Measurements from ENCODE around the gene PNPLA6. TPM values are rescaled to one million over a fixed set of nuclear protein-coding genes. Genes with fewer than 3 reads are reported as not detected.

The PNPLA6 gene
- total RNA-seq, 1 experiment from 2014 or later, result 176 TPM

DNA sequence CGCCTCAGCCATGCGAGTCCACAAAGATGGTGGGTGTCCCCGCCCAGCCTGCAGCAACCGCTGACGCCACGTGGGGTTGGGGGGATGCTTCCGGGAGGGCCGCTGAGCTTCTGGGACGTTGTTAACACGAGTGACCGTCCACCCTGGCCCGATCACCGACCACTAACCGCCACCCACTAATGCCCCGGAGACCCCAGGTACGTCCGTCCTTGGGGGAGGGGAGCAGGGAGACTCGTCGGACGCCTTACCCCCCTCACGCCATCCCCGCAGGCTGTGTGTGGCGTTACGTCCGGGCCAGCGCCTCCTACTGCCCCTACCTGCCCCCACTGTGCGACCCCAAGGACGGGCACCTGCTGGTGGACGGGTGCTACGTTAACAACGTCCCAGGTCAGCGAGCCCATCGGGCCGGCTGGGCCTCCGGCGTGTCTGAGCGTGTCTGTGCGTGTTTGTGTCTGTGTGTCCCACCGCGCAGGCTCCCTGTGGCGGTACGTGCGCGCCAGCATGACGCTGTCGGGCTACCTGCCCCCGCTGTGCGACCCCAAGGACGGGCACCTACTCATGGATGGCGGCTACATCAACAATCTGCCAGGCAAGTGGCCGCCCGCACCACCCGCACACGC, 21.3 kb downstream of the PNPLA6 start:
- intact Hi-C loops (cut with micrococcal nuclease; ENCODE audit: unreplicated experiment), result no loop called here
- no peaks in the 10 kb centered on the region for H3K27me3 ChIP-seq (ENCODE audit: control insufficient read depth, insufficient read depth, low read length)
- H3K27ac ChIP-seq (ENCODE audit: low read length), result no peak overlapping the region
- in situ Hi-C loops (cut with HindIII; ENCODE audit: low pct_unique_long_range_greater_than_20kb, low sequenced_read_pairs), result no loop called here
- ChIA-PET CTCF (no interaction called here), POLR2A (no interaction called here)
- no peak overlapping the region for H3K4me3 ChIP-seq (ENCODE audit: low read depth in 2 of 2, low read length in 2 of 2)
- TF ChIP-seq, protein P1, sequence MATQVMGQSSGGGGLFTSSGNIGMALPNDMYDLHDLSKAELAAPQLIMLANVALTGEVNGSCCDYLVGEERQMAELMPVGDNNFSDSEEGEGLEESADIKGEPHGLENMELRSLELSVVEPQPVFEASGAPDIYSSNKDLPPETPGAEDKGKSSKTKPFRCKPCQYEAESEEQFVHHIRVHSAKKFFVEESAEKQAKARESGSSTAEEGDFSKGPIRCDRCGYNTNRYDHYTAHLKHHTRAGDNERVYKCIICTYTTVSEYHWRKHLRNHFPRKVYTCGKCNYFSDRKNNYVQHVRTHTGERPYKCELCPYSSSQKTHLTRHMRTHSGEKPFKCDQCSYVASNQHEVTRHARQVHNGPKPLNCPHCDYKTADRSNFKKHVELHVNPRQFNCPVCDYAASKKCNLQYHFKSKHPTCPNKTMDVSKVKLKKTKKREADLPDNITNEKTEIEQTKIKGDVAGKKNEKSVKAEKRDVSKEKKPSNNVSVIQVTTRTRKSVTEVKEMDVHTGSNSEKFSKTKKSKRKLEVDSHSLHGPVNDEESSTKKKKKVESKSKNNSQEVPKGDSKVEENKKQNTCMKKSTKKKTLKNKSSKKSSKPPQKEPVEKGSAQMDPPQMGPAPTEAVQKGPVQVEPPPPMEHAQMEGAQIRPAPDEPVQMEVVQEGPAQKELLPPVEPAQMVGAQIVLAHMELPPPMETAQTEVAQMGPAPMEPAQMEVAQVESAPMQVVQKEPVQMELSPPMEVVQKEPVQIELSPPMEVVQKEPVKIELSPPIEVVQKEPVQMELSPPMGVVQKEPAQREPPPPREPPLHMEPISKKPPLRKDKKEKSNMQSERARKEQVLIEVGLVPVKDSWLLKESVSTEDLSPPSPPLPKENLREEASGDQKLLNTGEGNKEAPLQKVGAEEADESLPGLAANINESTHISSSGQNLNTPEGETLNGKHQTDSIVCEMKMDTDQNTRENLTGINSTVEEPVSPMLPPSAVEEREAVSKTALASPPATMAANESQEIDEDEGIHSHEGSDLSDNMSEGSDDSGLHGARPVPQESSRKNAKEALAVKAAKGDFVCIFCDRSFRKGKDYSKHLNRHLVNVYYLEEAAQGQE (IDR thresholded peaks at IDR 0.05; ENCODE audit: insufficient read depth in 1 of 2, low read depth in 2 of 2, low read length in 1 of 2), result no peak
- TF ChIP-seq SIN3A (IDR thresholded peaks at IDR 0.05; ENCODE audit: borderline replicate concordance, insufficient read depth, low read depth, low read length), result no peak
- TF ChIP-seq TCF7L2 (IDR thresholded peaks at IDR 0.05; ENCODE audit: low read depth, low read length), result no peak
- TF ChIP-seq, protein P2, sequence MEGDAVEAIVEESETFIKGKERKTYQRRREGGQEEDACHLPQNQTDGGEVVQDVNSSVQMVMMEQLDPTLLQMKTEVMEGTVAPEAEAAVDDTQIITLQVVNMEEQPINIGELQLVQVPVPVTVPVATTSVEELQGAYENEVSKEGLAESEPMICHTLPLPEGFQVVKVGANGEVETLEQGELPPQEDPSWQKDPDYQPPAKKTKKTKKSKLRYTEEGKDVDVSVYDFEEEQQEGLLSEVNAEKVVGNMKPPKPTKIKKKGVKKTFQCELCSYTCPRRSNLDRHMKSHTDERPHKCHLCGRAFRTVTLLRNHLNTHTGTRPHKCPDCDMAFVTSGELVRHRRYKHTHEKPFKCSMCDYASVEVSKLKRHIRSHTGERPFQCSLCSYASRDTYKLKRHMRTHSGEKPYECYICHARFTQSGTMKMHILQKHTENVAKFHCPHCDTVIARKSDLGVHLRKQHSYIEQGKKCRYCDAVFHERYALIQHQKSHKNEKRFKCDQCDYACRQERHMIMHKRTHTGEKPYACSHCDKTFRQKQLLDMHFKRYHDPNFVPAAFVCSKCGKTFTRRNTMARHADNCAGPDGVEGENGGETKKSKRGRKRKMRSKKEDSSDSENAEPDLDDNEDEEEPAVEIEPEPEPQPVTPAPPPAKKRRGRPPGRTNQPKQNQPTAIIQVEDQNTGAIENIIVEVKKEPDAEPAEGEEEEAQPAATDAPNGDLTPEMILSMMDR (IDR thresholded peaks at IDR 0.05), result no peak
- no peak for TF ChIP-seq POLR2AphosphoS5 (IDR thresholded peaks at IDR 0.05; ENCODE audit: low read depth, low read length)
- ATAC-seq (no peak), DNase-seq (ENCODE audit: low read depth, low spot score) (no peak)
- no TSS peak for BruUV-seq (replicated peaks)
- H3K36me3 ChIP-seq (ENCODE audit: control insufficient read depth, insufficient read depth, low read length), result no peaks in the 10 kb centered on the region
- H3K9me3 ChIP-seq (ENCODE audit: control insufficient read depth, insufficient read depth, low read depth, low read length), result no peaks in the 10 kb centered on the region
- no peaks in the 10 kb centered on the region for H3K4me1 ChIP-seq (ENCODE audit: control insufficient read depth, insufficient read depth, low read length)

DNA sequence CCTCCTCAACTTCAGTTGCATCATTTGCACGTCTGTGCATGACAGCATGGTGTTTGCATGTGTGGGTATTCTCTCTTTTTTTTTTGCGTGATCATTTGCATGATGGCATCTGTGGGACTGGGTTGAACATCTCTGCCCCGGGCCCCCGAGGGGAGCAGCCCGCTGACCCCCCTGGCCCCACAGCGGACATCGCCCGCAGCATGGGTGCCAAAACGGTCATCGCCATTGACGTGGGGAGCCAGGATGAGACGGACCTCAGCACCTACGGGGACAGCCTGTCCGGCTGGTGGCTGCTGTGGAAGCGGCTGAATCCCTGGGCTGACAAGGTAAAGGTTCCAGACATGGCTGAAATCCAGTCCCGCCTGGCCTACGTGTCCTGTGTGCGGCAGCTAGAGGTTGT, 23.1 kb downstream of the PNPLA6 start:
- BruUV-seq (replicated peaks), result no TSS peak
- ATAC-seq, result no peak
- no peak for DNase-seq (ENCODE audit: low read depth, low spot score)
- Histone ChIP-seq H3K27me3 (ENCODE audit: control insufficient read depth, insufficient read depth, low read length) (no peaks in the 10 kb centered on the region), H3K9me3 (ENCODE audit: control insufficient read depth, insufficient read depth, low read depth, low read length) (no peaks in the 10 kb centered on the region), H3K4me1 (ENCODE audit: control insufficient read depth, insufficient read depth, low read length) (no peaks in the 10 kb centered on the region), H3K4me3 (ENCODE audit: low read depth in 2 of 2, low read length in 2 of 2) (no peak overlapping the region), H3K36me3 (ENCODE audit: control insufficient read depth, insufficient read depth, low read length) (no peaks in the 10 kb centered on the region), H3K27ac (ENCODE audit: low read length) (no peak overlapping the region)
- ChIA-PET POLR2A (no interaction called here), CTCF (no interaction called here)
- TF ChIP-seq, protein P1 (IDR thresholded peaks at IDR 0.05; ENCODE audit: insufficient read depth in 1 of 2, low read depth in 2 of 2, low read length in 1 of 2), result no peak
- no peak for TF ChIP-seq TCF7L2 (IDR thresholded peaks at IDR 0.05; ENCODE audit: low read depth, low read length)
- TF ChIP-seq POLR2AphosphoS5 (IDR thresholded peaks at IDR 0.05; ENCODE audit: low read depth, low read length), result no peak
- no peak for TF ChIP-seq SIN3A (IDR thresholded peaks at IDR 0.05; ENCODE audit: borderline replicate concordance, insufficient read depth, low read depth, low read length)
- TF ChIP-seq, protein P2 (IDR thresholded peaks at IDR 0.05), result no peak
- intact Hi-C loops (cut with micrococcal nuclease; ENCODE audit: unreplicated experiment), result no loop called here
- in situ Hi-C loops (cut with HindIII; ENCODE audit: low pct_unique_long_range_greater_than_20kb, low sequenced_read_pairs), result no loop called here

All from Panc1 (cell line).